IPS-11a (cell line): ENCODE results near the gene RAPGEF2.

Source experiments
- H3K4me3 ChIP-seq: one replicate; pipeline ENCODE4 v1.5.1; 2013; ENCODE audit warnings: low read depth, low read length, control low read depth

Gene RAPGEF2

DNA sequence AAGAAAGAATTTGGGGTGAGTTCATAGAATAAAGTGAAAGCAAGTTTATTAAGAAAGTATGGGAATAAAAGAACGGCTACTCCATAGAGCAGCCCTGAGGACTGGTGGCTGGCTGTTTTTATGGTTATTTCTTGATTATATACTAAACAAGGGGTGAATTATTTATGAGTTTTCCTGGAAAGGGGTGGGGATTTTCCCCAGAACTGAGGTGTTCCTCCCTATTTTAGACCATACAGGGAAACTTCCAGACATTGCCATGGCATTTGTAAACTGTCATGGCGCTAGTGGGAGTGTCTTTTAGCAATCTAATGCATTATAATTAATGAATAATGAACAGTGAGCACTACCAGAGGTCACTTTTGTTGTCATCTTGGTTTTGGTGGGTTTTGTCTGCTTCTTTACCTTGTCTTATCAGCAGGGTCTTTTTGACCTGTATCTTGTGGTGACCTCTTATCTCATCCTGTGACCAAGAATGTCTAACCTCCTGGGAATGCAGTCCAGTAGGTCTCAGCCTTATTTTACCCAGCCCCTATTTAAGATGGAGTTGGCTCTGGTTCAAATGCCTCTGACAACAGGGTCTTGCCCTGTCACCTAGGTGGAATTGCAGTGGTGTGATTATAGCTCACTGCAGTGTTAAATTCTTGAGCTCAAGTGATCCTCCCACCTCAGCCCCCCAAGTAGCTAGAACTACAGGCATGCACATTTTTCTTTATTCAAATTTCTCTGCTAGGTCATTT is 27.1 kb downstream of the RAPGEF2 start:
- no peak overlapping the region for H3K4me3 ChIP-seq

DNA sequence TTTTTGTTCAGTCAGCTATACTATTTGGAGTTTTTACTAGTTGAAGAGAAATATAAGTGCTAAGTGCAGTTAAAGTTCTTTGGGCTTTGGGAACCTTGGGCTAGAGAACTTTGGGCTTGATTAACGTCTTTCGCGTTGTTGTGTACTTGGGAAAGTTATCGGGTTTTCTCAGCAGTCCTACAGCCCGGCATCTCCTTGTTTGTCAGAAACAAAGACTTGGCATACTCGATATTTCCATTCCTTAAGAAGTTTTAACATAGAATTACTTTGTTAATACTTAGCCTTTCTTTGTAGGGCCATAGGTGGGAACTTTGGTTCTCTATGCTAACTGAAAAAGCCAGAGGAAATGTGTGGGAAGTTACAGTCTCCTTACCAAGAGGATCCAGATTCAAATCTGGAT is 28.7 kb downstream of the RAPGEF2 start:
- H3K4me3 ChIP-seq = no peak overlapping the region

DNA sequence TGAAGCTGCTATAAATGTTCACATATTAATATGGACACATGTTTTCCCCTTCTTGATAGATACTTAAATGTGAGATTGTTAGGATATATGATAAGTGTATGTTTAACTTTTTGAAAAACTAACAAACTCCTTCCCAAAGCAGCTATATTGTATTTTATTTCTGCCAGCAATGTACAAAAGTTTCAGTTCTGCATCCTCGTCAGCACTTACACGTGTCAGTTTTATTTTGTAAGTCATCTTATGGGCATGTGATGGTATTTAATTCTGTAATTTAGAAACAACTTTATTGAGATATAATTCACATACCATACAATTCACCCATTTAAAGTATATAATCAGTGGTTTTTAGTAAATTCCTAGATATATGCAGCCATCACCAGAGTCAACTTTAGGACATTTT is 31.6 kb downstream of the RAPGEF2 start:
- no peak overlapping the region for H3K4me3 ChIP-seq

DNA sequence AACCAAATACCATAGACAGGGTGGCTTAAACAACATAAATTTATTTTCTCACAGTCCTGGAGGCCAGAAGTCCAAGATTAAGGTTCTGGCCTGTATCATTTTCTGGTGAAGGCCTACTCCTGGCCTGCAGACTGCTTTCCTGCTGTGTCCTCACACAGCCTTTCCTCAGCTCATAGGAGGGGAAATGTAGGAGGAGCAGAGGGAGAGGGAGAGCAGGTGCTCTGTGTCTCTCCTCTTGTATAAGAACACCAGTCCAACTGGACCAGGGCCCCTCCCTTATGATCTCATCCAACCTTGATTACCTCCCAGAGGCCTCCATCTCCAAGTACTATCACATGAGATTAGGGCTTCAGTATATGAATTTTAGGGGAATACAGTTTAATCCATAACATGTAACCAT is 34.3 kb downstream of the RAPGEF2 start:
- no peak overlapping the region for H3K4me3 ChIP-seq

DNA sequence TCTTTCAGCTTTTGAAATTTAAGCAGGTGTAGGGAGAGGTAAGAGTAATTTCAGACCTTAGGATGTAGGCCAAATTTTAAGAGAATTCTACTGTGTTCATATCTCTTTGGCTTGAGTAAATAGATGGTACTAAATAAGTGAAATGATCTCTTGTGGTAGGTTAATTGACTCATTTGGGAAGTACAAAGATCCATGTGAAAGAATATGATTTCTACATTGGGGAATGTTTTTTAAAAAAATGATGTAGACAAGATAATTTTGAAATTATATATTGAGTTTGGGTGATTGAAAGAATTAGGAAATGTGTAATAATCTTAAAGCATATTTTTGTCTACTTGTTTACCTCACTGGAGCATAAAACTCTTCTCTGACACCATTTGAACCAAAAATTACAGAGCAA is 35.6 kb downstream of the RAPGEF2 start:
- H3K4me3 ChIP-seq = no peak overlapping the region

DNA sequence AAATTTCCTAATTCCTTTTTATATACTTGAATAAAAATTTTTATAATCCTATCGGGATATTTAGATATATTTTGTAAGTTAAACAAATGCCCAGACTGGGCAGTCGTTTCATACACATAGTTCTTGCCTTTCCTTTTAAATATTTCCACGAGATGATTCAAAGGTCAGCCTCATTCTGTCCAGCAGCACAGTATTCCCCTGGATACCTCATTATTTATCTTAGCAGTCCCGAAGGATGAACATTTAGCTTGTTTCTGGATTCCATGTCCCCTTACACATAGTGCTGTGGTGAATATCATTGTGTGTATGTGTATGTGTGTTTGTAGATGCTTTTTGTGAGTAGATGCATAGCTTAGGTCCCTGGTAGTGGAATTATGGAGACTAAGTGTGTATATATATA is 38.3 kb downstream of the RAPGEF2 start:
- H3K4me3 ChIP-seq = no peak overlapping the region

DNA sequence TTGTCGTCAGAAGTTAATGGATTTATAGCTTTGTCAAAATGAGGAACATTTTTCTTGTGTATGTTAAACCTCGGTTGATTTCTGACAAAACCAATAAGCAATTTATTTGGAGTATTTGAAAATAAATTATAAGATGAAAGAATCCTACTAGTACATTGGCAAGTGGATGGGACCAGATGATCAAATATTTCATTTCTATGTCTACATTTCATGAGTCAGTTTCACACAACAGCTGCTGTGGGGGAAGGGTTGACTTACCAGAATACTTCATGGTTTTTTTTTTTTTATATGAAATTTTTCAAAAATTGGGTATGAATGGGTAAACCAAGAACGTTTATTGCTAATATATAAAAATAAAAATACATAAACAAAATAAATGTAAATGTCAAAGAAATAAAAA is 39.4 kb downstream of the RAPGEF2 start:
- H3K4me3 ChIP-seq = no peak overlapping the region

DNA sequence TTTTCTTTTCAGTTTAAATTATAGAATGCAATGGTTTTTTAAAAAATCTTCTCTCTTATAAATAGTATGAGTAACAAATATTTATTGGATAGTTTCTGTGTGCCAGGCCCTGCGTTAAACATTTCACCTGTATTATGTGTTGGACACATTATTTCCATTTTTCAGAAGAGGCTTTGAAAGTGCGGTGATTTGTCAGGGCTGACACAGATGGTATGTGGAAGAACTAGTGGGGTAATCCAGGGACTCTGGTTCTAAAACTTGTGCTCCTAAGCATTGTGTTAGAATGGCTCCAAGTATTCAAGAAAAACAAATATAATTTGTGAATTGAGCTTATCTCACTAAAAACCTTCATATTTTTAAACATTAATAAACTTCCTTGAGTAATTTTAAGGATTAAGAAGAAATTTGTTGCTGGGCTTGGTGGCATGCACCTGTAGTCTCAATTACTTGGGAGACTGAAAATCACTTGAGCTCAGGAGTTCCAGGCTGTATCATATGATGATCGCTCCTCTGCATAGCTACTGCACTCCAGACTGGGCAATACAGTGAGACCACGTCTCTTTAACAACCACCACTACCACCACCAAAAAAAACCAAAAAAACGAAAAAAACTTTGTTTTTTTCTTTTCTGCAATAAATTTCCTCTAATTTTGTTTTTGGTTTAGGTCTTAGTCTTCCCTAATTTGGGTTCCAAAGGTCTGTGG is 40.0 kb downstream of the RAPGEF2 start:
- no peak overlapping the region for H3K4me3 ChIP-seq

DNA sequence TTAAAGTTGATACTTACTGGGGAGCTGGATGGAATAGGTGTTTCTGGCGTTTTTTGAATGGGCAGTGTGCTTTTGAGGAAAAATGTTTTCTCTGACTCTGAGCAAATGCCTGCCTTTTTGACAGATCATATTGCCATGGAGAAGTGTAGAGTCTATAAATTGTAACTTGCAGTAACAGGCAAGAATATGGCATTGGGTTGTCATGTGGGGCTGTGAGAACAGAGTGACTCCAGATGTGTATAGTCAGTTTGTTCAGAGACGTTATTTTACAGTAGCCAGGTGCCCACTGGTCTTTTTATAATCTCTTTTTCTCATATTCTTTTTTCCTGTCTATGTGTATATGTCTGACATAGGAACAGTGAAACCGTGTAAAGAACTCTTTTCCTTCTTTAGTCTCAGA is 40.8 kb downstream of the RAPGEF2 start:
- no peak overlapping the region for H3K4me3 ChIP-seq

DNA sequence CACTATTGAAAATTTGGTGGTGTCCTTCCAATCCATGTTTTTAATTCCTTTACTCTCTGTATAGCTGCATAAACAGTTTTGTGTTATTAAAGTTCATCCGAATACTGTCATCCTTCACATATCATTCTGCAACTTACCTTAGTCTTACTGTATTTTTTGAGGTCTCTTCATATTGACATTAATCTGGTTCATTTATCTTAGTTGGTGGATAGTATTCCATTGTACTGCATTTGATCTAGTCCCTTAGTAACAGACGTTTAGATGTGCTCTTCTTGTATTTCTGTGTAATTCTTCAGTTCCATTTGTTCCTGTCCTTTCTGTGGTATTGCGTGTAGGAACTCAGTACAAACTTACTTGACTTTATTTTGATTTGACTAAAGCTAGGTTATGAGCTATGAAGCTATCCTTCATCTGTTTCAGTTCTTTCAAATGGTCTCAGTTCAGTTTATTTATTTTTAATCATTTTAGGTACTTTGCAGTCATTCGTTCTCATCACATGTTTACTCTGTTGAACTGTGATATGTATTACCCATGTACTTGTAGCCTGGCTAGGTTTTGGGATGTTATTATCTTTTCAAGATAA is 41.3 kb downstream of the RAPGEF2 start:
- H3K4me3 ChIP-seq = no peak overlapping the region

DNA sequence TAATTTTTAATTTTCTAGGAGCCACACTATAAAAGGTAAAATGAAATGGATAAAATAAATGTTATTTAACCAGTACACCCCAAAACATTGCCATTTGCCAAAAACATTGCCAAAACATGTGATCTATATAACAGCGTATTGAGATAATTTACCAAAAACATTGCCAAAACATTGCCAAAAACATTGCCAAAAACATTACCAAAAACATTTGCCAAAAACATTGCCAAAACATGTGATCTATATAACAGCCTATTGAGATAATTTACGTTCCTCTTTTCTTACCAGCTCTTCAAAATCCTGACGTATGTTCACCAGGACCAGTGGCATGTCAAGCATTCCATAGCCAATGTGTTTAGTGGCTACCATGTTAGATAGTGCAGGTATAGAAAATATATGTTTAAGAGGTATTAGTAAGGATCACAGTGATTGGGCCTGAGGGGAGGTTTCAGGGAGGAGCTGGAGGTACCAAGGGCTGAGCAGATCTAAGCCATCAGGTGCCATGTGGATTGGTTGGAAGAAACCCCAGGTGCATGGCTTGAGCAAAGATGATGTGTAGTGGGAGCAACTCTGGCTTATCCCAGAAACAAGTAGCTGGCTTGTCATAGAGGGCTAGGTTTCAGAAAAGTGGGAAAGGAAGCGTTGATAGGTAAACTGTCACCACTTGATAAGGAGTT is 42.6 kb downstream of the RAPGEF2 start:
- H3K4me3 ChIP-seq = no peak overlapping the region

DNA sequence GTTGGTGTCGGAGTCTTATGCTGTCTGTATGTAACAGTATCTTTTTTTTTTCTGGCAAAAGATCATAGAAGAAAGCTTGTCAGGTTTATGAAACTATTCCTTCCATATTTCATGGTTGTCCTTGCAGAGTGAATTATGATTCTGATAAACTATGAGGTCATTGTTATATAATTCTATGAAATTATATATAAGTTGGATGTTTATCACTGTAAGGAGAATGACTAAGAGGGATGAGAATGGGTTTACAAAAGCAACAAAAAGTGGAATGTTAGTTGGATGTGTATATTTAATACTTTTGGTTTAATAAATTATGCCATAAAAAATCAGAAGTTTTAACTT is 43.1 kb downstream of the RAPGEF2 start:
- no peak overlapping the region for H3K4me3 ChIP-seq

DNA sequence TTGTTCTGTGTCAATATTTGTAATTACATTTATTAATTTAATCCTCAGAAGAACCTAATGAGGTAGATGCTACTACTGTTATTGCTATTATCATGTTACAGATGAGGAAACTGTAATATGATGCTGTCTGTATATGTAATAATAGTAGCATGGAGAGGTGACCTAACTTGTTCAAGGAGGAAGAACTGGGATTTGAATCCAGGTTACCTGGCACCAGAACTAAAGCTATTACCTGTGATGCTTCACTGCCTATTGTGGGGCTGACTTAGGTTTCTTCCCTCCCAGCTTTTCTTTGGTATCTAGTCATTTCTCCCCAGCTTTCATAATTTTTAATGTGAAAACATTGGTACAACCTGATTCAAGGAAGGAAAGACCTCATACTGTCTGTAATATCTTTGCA is 43.6 kb downstream of the RAPGEF2 start:
- no peak overlapping the region for H3K4me3 ChIP-seq

DNA sequence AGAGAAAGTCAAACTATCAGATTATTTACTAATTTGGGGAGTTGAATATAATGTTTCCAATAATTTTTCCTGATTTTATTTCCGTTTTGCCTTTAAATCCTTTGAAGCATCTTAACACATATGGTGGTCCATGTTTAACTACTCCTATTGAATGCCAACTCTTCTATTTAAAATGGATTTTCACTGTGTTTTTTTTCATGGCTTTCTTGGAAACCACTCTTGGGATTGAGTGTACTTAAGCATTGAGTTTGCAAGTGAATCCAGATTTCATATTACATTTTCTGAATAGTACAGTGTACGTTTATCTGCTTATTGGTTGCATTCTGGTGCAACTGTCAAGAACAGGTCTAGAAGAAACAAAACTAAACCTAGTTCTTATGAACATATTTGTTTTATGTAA is 45.6 kb downstream of the RAPGEF2 start:
- no peak overlapping the region for H3K4me3 ChIP-seq

DNA sequence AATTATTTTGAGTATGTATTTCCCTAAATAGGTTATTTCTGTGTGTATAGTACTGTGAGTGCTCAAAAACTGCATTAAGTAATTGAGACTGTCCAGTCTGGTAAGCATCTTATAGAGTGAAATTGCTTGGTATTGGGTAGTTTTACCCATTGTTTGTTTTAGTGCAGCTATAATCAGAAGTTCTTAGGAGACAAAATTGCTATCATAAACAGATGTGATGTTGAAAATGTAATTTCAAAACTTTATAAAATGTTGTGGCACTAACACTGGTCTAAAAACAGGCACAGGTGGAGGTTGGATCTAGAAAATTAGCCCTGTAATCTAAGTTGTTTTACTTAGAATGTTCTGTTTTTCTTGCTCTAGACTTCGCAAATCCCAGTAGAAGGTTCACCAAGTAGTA is 46.8 kb downstream of the RAPGEF2 start:
- H3K4me3 ChIP-seq = no peak overlapping the region

DNA sequence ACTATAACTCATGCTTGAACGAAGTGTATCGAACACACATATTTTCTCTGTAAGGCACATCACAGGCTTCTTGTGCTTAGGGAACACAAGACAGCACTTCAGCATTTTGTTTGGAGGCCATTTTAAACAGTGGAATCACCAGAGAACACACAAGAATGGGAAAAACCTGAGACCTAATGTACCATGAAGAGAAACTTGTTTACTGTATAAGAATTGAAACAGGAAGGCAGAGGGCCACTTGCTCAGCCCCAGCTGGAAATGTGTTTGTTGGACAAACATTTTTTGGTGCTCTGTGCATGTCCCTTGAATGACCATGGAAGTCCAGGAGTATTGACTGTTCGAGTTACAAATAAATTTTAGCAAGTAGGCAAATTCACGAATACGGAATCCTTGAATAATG is 47.5 kb downstream of the RAPGEF2 start:
- H3K4me3 ChIP-seq = no peak overlapping the region

DNA sequence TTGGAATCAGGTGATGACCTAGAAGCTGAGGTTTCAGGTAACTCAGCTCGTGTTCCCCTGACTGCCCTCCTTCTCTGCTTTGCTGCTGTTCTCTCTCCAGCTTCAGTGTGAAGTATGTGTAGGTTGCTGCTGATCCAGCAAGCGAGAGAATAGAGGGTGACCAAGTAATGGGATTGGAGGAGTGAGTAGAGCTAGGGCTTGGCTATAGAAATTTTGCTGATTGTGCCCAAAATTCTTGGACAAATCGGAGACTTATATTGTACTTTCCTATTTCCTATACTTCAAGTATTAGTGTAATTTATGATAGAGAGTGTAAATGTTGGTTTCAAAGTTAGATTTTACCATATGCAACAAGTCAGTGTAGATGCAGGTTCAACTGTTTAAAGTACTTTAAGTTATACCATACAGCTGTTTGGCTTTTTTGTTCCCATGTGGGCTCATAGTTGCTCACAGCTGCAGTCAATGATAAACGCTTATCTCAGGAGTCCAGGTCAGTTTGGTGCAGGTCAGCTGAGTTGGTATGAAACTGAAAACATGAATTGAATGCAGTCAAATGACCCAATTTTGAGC is 48.0 kb downstream of the RAPGEF2 start:
- H3K4me3 ChIP-seq = no peak overlapping the region

DNA sequence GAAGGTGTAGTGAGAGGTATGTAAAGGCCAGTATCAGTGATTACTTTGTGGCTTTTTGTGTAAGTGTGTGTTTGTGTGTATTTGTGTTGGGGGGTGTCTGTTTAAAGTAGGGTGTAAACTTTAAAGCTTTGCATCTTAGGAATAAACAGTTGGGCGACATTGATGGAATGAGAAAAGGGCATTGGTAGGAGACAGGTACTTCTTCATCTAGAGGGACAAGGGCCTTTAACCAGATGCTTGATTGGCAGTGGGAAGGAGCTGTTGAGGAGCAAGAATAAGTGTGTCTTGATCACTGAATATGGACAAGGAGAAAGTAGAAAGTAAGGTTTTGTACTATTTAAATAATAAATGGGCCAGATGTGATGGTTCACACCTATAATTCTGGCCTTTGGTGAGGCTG is 48.8 kb downstream of the RAPGEF2 start:
- H3K4me3 ChIP-seq = no peak overlapping the region

DNA sequence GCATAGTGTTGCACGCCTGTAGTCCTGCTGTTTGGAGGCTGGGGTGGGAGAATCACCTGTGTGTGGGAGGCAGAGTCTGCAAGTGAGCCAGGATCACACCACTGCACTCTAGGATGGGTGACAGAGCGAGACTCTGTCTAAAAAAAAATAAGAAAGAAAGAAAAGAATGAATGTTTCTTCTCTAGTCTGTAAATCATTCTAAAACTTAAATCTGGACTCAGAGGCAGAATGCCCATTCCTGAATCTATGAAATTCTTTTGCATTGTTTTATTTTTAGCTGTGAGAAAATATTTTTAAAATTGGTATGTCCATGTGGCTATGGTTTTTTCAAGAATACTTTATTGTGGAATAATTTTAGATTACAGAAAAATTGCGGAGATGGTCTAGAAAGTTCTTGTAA is 49.3 kb downstream of the RAPGEF2 start:
- no peak overlapping the region for H3K4me3 ChIP-seq

DNA sequence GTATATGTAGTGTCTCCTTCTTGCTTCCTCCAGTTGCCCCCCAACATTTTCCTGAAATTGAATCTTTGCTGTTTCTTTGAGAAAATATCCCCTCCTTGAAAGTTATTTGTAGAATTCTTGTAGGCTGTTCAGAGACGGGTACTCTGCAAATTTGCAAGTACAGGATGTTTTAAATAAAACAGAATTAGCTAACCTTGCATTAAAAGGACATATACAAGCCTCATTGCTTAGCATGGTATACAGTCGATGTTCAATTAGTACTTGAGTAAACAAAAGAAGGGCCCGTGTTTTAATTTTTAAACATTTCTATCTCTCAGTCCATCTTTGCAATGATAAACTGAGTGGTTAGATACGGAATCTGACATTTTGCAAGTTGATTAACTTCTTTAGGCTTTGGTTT is 50.8 kb downstream of the RAPGEF2 start:
- H3K4me3 ChIP-seq = no peak overlapping the region

DNA sequence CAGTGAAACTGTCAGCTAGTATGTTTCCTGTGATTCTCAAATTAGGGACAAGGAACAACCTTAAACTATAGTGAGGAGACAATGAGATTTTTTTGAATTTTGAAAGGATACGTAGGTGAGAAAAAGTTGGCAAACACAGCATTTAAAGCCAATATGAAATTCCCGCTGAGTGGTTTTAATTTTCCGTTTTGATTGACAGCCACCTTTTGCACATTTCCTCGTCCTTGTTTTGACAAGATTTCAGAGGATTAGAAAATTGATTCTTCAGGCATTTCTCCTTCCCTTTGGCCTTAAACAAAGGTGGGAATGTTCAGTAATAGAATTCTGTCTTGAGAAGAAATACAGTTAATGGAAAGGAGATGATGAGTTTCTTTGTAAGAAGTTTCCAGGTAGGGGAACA is 52.2 kb downstream of the RAPGEF2 start:
- H3K4me3 ChIP-seq = no peak overlapping the region
